Endothelial cell of umbilical vein (primary cell): ENCODE results near the gene MGLL. TPM values are rescaled to one million over a fixed set of nuclear protein-coding genes. Genes with fewer than 3 reads are reported as not detected.

Experiments
- BruUV-seq: library from RNA; stranded (reverse); fragments of 400-500 nt; replicated peaks from 2 replicates; lab custom pipeline; 2021; lab: Mats Ljungman, UMichigan
- CTCF ChIA-PET: fragments of 300-600, 350-600 bp; sonication (Branson Sonifier 250); formaldehyde crosslinking; loops from one replicate; lab custom pipeline; 2021; ENCODE audit warnings: antibody characterized with exemption, inconsistent platforms; lab: Charles Lee
- POLR2A ChIA-PET: fragments of 300-600, 350-600 bp; sonication (Branson Sonifier 250); formaldehyde crosslinking; loops from one replicate; lab custom pipeline; 2021; ENCODE audit warnings: antibody characterized with exemption, inconsistent platforms; lab: Charles Lee
- DNase-seq: peaks from one replicate; pipeline ENCODE4 v3.0.0-alpha.2; 2011; ENCODE audit warnings: low read depth, low spot score
- FAIRE-seq: peaks from 2 replicates; lab custom pipeline; 2011; peaks lifted over from hg19 to GRCh38; lab: Jason Lieb, UNC
- H2AFZ ChIP-seq: 2 replicates; pipeline ENCODE4 v1.6.0; 2012; ENCODE audit warnings: low read depth, low read length, control low read depth, inconsistent platforms
- H3K27ac ChIP-seq: 2 replicates; pipeline ENCODE4 v1.5.1; 2011; ENCODE audit warnings: low read depth, mild to moderate bottlenecking, control low read depth, low read length, moderate library complexity; ENCODE audit not compliant: insufficient read depth
- H3K27me3 ChIP-seq, 2 experiments: 2 replicates each; pipeline versions ENCODE4 v1.6.0 to v1.6.1; 2011; ENCODE audit warnings: low read length in 2 of 2, mixed read lengths in 1 of 2; ENCODE audit not compliant: control insufficient read depth in 2 of 2, insufficient read depth in 2 of 2
- H3K36me3 ChIP-seq, 2 experiments: 2 replicates in 1 of 2; 3 replicates in 1 of 2; pipeline ENCODE4 v1.5.1; 2011; ENCODE audit warnings: low read length in 2 of 2, mild to moderate bottlenecking in 1 of 2, moderate library complexity in 1 of 2; ENCODE audit not compliant: control insufficient read depth in 2 of 2, insufficient read depth in 2 of 2; ENCODE audit errors: extremely low read depth in 1 of 2
- H3K4me1 ChIP-seq: 3 replicates; pipeline ENCODE4 v1.5.1; 2011; ENCODE audit warnings: mild to moderate bottlenecking, low read length; ENCODE audit not compliant: control insufficient read depth, insufficient read depth; ENCODE audit errors: extremely low read depth
- H3K4me2 ChIP-seq: 2 replicates; pipeline ENCODE4 v1.6.1; 2011; ENCODE audit warnings: low read length, control low read depth, mixed read lengths; ENCODE audit not compliant: insufficient read depth
- H3K4me3 ChIP-seq, 3 experiments: fragments of 200-600 bp in 1 of 3; sonication (generic), shearing (Covaris generic) in 1 of 3; replicated peaks in 1 of 3; 2 replicates each; pipeline ENCODE4 v1.5.1; 2011 to 2016; ENCODE audit warnings: control low read depth in 3 of 3, low read length in 3 of 3, mild to moderate bottlenecking in 2 of 3, inconsistent platforms in 1 of 3, low read depth in 1 of 3, moderate library complexity in 1 of 3; ENCODE audit not compliant: insufficient read depth in 1 of 3
- H3K79me2 ChIP-seq: 2 replicates; pipeline ENCODE4 v1.6.0; 2012; ENCODE audit warnings: low read length, inconsistent platforms; ENCODE audit not compliant: control insufficient read depth, insufficient read depth
- H3K9ac ChIP-seq: replicated peaks from 2 replicates; pipeline ENCODE3; 2011; ENCODE audit warnings: low read length, control low read depth; ENCODE audit not compliant: insufficient read depth; ENCODE audit errors: extremely low read depth
- H3K9me1 ChIP-seq: replicated peaks from 3 replicates; pipeline ENCODE4 v1.6.0; 2011; ENCODE audit warnings: mild to moderate bottlenecking, low read length; ENCODE audit not compliant: control insufficient read depth, insufficient read depth; ENCODE audit errors: extremely low read depth
- H3K9me3 ChIP-seq: replicated peaks from 2 replicates; pipeline ENCODE4 v1.5.1; 2012; ENCODE audit warnings: low read length, inconsistent platforms; ENCODE audit not compliant: control insufficient read depth, insufficient read depth
- H4K20me1 ChIP-seq: replicated peaks from 2 replicates; pipeline ENCODE3; 2011; ENCODE audit warnings: mild to moderate bottlenecking, low read length; ENCODE audit not compliant: control insufficient read depth, insufficient read depth; ENCODE audit errors: extremely low read depth
- CTCF ChIP-seq, 2 donors: IDR thresholded peaks; 1 replicate in 1 of 2; 2 replicates in 1 of 2; pipeline ENCODE4 v1.5.1; 2011; ENCODE audit warnings: low read length in 2 of 2, mild to moderate bottlenecking in 2 of 2, moderate library complexity in 2 of 2, control low read depth in 1 of 2, inconsistent platforms in 1 of 2, low read depth in 1 of 2; ENCODE audit not compliant: insufficient read depth in 1 of 2; ENCODE audit errors: extremely low read depth in 1 of 2
- EZH2 ChIP-seq: IDR thresholded peaks from 2 replicates; pipeline ENCODE4 v1.6.1; 2012; ENCODE audit warnings: borderline replicate concordance, low read depth, mild to moderate bottlenecking, moderate library complexity, low read length, inconsistent platforms; ENCODE audit not compliant: severe bottlenecking
- FOS ChIP-seq: IDR thresholded peaks from 2 replicates; pipeline ENCODE4 v1.6.1; 2011; ENCODE audit warnings: mild to moderate bottlenecking, low read length, moderate library complexity, borderline replicate concordance; ENCODE audit not compliant: insufficient read depth
- GATA2 ChIP-seq: IDR thresholded peaks from 2 replicates; pipeline ENCODE4 v1.7.0; 2011; ENCODE audit warnings: low read depth, mild to moderate bottlenecking, moderate library complexity, mixed read lengths, low read length; ENCODE audit not compliant: insufficient read length, insufficient read depth
- JUN ChIP-seq: IDR thresholded peaks from 2 replicates; pipeline ENCODE4 v1.6.1; 2011; ENCODE audit warnings: borderline replicate concordance, low read depth; ENCODE audit not compliant: insufficient read length, insufficient read depth
- MAX ChIP-seq: IDR thresholded peaks from 2 replicates; pipeline ENCODE4 v1.6.1; 2011; ENCODE audit not compliant: insufficient read depth, insufficient read length
- MYC ChIP-seq: IDR thresholded peaks from one replicate; pipeline ENCODE4 v1.6.1; 2011; ENCODE audit warnings: mild to moderate bottlenecking, low read depth, low read length
- POLR2A ChIP-seq: IDR thresholded peaks from 2 replicates; pipeline ENCODE4 v1.6.1; 2012; ENCODE audit warnings: low read depth, mild to moderate bottlenecking, control low read depth, low read length
- POLR2AphosphoS5 ChIP-seq: IDR thresholded peaks from 2 replicates; pipeline ENCODE4 v1.6.1; 2012; ENCODE audit warnings: low read depth, mild to moderate bottlenecking, control low read depth, low read length, moderate library complexity; ENCODE audit not compliant: insufficient read depth
- dilution Hi-C: fragments of 300-500 bp; cut with MboI; formaldehyde crosslinking; loops from one replicate; pipeline ENCODE4 v1.15.0; 2019; ENCODE audit warnings: low sequenced_read_pairs; ENCODE audit not compliant: extremely low pct_ligation_motif_present
- intact Hi-C: fragments of 100-400 bp; cut with micrococcal nuclease; formaldehyde crosslinking; loops from one replicate; pipeline ENCODE4 v1.10.0; 2022
- polyA plus RNA-seq, 4 experiments: library from polyadenylated mRNA; depleted of rRNA in 3 of 4; stranded (reverse) in 3 of 4; unstranded in 1 of 4; fragments of >200 nt; gene quantifications; 2 replicates each; pipeline versions ENCODE4 v1.2.1 to v1.2.3, GENCODE V29; 2011 to 2012; ENCODE audit warnings: missing spikeins in 1 of 4
- total RNA-seq: library from RNA; stranded (reverse); gene quantifications from 2 replicates; pipeline ENCODE4 v1.2.3, GENCODE V29; 2021

The MGLL gene
- total and polyA plus RNA-seq, 2 donors (not counting 3 experiments of a cell fraction or from before 2014, with no cell fraction given): 30.7 to 60.2 TPM

GRCh38 chr3:127761441-127761801 lies 60.9 kb downstream of the MGLL start:
- H3K27ac ChIP-seq: no peak overlapping the region
- no TSS peak for BruUV-seq
- H3K9ac ChIP-seq: no peak overlapping the region
- no peaks in the 10 kb centered on the region for H3K9me3 ChIP-seq
- no peaks in the 10 kb centered on the region for H3K36me3 ChIP-seq
- H3K4me2 ChIP-seq: no peak overlapping the region
- ChIA-PET CTCF (no interaction called here), POLR2A (no interaction called here)
- peaks cover 12% of the 10 kb centered on the region for H3K79me2 ChIP-seq
- TF ChIP-seq CTCF (IDR thresholded peaks at IDR 0.05; ENCODE audit: extremely low read depth in 1 of 2, insufficient read depth in 1 of 2, low read depth in 1 of 2, low read length in 2 of 2): no peak
- TF ChIP-seq GATA2: no peak
- TF ChIP-seq FOS: no peak
- TF ChIP-seq POLR2A: no peak
- TF ChIP-seq JUN: no peak
- no peak for TF ChIP-seq MYC
- no peak for TF ChIP-seq POLR2AphosphoS5
- TF ChIP-seq MAX: no peak
- no peak for TF ChIP-seq EZH2
- H3K27me3 ChIP-seq: no peaks in the 10 kb centered on the region
- H2AFZ ChIP-seq: no peak overlapping the region
- FAIRE-seq: no peak
- H3K4me1 ChIP-seq: peaks cover 3% of the 10 kb centered on the region
- no peaks in the 10 kb centered on the region for H4K20me1 ChIP-seq
- intact Hi-C loops (no loop called here), dilution Hi-C loops (no loop called here)
- H3K9me1 ChIP-seq: no peaks in the 10 kb centered on the region
- no peak overlapping the region for H3K4me3 ChIP-seq
- no peak for DNase-seq
